Fibroblast of skin of left biceps (primary cell): ENCODE data around the gene GALNT17.

ENCODE experiments used
- DNase-seq, 2 experiments: peaks; one replicate each; pipeline ENCODE4 v3.0.0-alpha.2; 2013; ENCODE audit warnings: low read depth in 2 of 2

Gene GALNT17

GRCh38 chr7:71132127-71132376, at the start of gene GALNT17:
Gene GALNT17 (plus strand): TSS chr7:71132144.
- no peak for DNase-seq

- no peak for DNase-seq
Observed at GRCh38 chr7:71095266-71095860, 36.6 kb upstream of the GALNT17 start.

- no peak for DNase-seq
Observed at GRCh38 chr7:71096351-71096750, 35.6 kb upstream of the GALNT17 start.

- DNase-seq = no peak
Observed at GRCh38 chr7:71106226-71106625, 25.7 kb upstream of the GALNT17 start.

- DNase-seq = no peak
Observed at GRCh38 chr7:71112436-71112835, 19.5 kb upstream of the GALNT17 start.

- DNase-seq = no peak
Observed at GRCh38 chr7:71120096-71120495, 11.8 kb upstream of the GALNT17 start.

GRCh38 chr7:71129126-71129525, 2.8 kb upstream of the GALNT17 start:
- DNase-seq = no peak

GRCh38 chr7:71130031-71130679, 1.8 kb upstream of the GALNT17 start:
- no peak for DNase-seq

- no peak for DNase-seq
Observed at GRCh38 chr7:71131256-71132126, 453 bp upstream of the GALNT17 start.

- no peak for DNase-seq
Observed at GRCh38 chr7:71132377-71133231, 660 bp downstream of the GALNT17 start.

- no peak for DNase-seq
Observed at GRCh38 chr7:71133232-71133622, 1.3 kb downstream of the GALNT17 start.

GRCh38 chr7:71133856-71134255, 1.9 kb downstream of the GALNT17 start:
- DNase-seq = peak in 1 of 2 experiments; percentile 5

GRCh38 chr7:71135116-71135515, 3.2 kb downstream of the GALNT17 start:
- no peak for DNase-seq

- DNase-seq = no peak
Observed at GRCh38 chr7:71135663-71136062, 3.7 kb downstream of the GALNT17 start.

- DNase-seq = no peak
Observed at GRCh38 chr7:71137479-71137878, 5.5 kb downstream of the GALNT17 start.

- DNase-seq = no peak
Observed at GRCh38 chr7:71140264-71140663, 8.3 kb downstream of the GALNT17 start.

- DNase-seq = no peak
Observed at GRCh38 chr7:71144963-71145362, 13.0 kb downstream of the GALNT17 start.

- DNase-seq = no peak
Observed at GRCh38 chr7:71145906-71146901, 14.3 kb downstream of the GALNT17 start.

GRCh38 chr7:71148098-71148497, 16.2 kb downstream of the GALNT17 start:
- DNase-seq = no peak

- DNase-seq = no peak
Observed at GRCh38 chr7:71155236-71155635, 23.3 kb downstream of the GALNT17 start.

GRCh38 chr7:71157757-71158156, 25.8 kb downstream of the GALNT17 start:
- no peak for DNase-seq
